ENCODE results near the gene DYNLRB1.

DNA sequence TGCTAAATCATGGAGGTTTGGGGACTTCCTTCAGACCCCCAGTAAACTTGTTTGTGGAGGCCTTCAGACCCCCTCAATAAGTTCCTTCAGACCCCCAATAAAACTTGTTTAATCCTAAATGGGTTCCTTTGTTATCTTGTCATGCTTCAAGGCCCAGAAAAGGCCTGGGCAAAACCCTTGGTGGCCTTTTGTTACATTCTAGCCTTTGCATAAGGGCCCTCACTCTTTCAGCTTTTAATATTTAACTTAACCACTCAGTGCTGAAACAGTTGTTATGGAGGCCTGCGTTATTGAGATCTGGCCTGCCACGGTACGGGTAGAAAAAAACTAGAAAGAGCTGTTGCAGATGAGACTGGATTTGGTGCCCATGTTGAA lies 4.3 kb upstream of the DYNLRB1 start:
- TF ChIP-seq POLR2A (IDR thresholded peaks at IDR 0.05), result no peak
- TF ChIP-seq, protein P1, sequence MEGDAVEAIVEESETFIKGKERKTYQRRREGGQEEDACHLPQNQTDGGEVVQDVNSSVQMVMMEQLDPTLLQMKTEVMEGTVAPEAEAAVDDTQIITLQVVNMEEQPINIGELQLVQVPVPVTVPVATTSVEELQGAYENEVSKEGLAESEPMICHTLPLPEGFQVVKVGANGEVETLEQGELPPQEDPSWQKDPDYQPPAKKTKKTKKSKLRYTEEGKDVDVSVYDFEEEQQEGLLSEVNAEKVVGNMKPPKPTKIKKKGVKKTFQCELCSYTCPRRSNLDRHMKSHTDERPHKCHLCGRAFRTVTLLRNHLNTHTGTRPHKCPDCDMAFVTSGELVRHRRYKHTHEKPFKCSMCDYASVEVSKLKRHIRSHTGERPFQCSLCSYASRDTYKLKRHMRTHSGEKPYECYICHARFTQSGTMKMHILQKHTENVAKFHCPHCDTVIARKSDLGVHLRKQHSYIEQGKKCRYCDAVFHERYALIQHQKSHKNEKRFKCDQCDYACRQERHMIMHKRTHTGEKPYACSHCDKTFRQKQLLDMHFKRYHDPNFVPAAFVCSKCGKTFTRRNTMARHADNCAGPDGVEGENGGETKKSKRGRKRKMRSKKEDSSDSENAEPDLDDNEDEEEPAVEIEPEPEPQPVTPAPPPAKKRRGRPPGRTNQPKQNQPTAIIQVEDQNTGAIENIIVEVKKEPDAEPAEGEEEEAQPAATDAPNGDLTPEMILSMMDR (IDR thresholded peaks at IDR 0.05), result no peak
